Endothelial cell of umbilical vein (primary cell): ENCODE measurements around the gene GLRX. TPM values are rescaled to one million over a fixed set of nuclear protein-coding genes. Genes with fewer than 3 reads are reported as not detected.

Source experiments
- BruUV-seq: library from RNA; stranded (reverse); fragments of 400-500 nt; replicated peaks from 2 replicates; lab custom pipeline; 2021; lab: Mats Ljungman, UMichigan
- CTCF ChIA-PET: fragments of 300-600, 350-600 bp; sonication (Branson Sonifier 250); formaldehyde crosslinking; loops from one replicate; lab custom pipeline; 2021; ENCODE audit warnings: antibody characterized with exemption, inconsistent platforms; lab: Charles Lee
- POLR2A ChIA-PET: fragments of 300-600, 350-600 bp; sonication (Branson Sonifier 250); formaldehyde crosslinking; loops from one replicate; lab custom pipeline; 2021; ENCODE audit warnings: antibody characterized with exemption, inconsistent platforms; lab: Charles Lee
- DNase-seq: peaks from one replicate; pipeline ENCODE4 v3.0.0-alpha.2; 2011; ENCODE audit warnings: low read depth, low spot score
- FAIRE-seq: peaks from 2 replicates; lab custom pipeline; 2011; peaks lifted over from hg19 to GRCh38; lab: Jason Lieb, UNC
- H2AFZ ChIP-seq: 2 replicates; pipeline ENCODE4 v1.6.0; 2012; ENCODE audit warnings: low read depth, low read length, control low read depth, inconsistent platforms
- H3K27ac ChIP-seq: 2 replicates; pipeline ENCODE4 v1.5.1; 2011; ENCODE audit warnings: low read depth, mild to moderate bottlenecking, control low read depth, low read length, moderate library complexity; ENCODE audit not compliant: insufficient read depth
- H3K27me3 ChIP-seq, 2 experiments: 2 replicates each; pipeline versions ENCODE4 v1.6.0 to v1.6.1; 2011; ENCODE audit warnings: low read length in 2 of 2, mixed read lengths in 1 of 2; ENCODE audit not compliant: control insufficient read depth in 2 of 2, insufficient read depth in 2 of 2
- H3K36me3 ChIP-seq, 2 experiments: 2 replicates in 1 of 2; 3 replicates in 1 of 2; pipeline ENCODE4 v1.5.1; 2011; ENCODE audit warnings: low read length in 2 of 2, mild to moderate bottlenecking in 1 of 2, moderate library complexity in 1 of 2; ENCODE audit not compliant: control insufficient read depth in 2 of 2, insufficient read depth in 2 of 2; ENCODE audit errors: extremely low read depth in 1 of 2
- H3K4me1 ChIP-seq: 3 replicates; pipeline ENCODE4 v1.5.1; 2011; ENCODE audit warnings: mild to moderate bottlenecking, low read length; ENCODE audit not compliant: control insufficient read depth, insufficient read depth; ENCODE audit errors: extremely low read depth
- H3K4me2 ChIP-seq: 2 replicates; pipeline ENCODE4 v1.6.1; 2011; ENCODE audit warnings: low read length, control low read depth, mixed read lengths; ENCODE audit not compliant: insufficient read depth
- H3K4me3 ChIP-seq, 3 experiments: fragments of 200-600 bp in 1 of 3; sonication (generic), shearing (Covaris generic) in 1 of 3; replicated peaks in 1 of 3; 2 replicates each; pipeline ENCODE4 v1.5.1; 2011 to 2016; ENCODE audit warnings: control low read depth in 3 of 3, low read length in 3 of 3, mild to moderate bottlenecking in 2 of 3, inconsistent platforms in 1 of 3, low read depth in 1 of 3, moderate library complexity in 1 of 3; ENCODE audit not compliant: insufficient read depth in 1 of 3
- H3K79me2 ChIP-seq: 2 replicates; pipeline ENCODE4 v1.6.0; 2012; ENCODE audit warnings: low read length, inconsistent platforms; ENCODE audit not compliant: control insufficient read depth, insufficient read depth
- H3K9ac ChIP-seq: replicated peaks from 2 replicates; pipeline ENCODE3; 2011; ENCODE audit warnings: low read length, control low read depth; ENCODE audit not compliant: insufficient read depth; ENCODE audit errors: extremely low read depth
- H3K9me1 ChIP-seq: replicated peaks from 3 replicates; pipeline ENCODE4 v1.6.0; 2011; ENCODE audit warnings: mild to moderate bottlenecking, low read length; ENCODE audit not compliant: control insufficient read depth, insufficient read depth; ENCODE audit errors: extremely low read depth
- H3K9me3 ChIP-seq: replicated peaks from 2 replicates; pipeline ENCODE4 v1.5.1; 2012; ENCODE audit warnings: low read length, inconsistent platforms; ENCODE audit not compliant: control insufficient read depth, insufficient read depth
- H4K20me1 ChIP-seq: replicated peaks from 2 replicates; pipeline ENCODE3; 2011; ENCODE audit warnings: mild to moderate bottlenecking, low read length; ENCODE audit not compliant: control insufficient read depth, insufficient read depth; ENCODE audit errors: extremely low read depth
- EZH2 ChIP-seq: IDR thresholded peaks from 2 replicates; pipeline ENCODE4 v1.6.1; 2012; ENCODE audit warnings: borderline replicate concordance, low read depth, mild to moderate bottlenecking, moderate library complexity, low read length, inconsistent platforms; ENCODE audit not compliant: severe bottlenecking
- FOS ChIP-seq: IDR thresholded peaks from 2 replicates; pipeline ENCODE4 v1.6.1; 2011; ENCODE audit warnings: mild to moderate bottlenecking, low read length, moderate library complexity, borderline replicate concordance; ENCODE audit not compliant: insufficient read depth
- GATA2 ChIP-seq: IDR thresholded peaks from 2 replicates; pipeline ENCODE4 v1.7.0; 2011; ENCODE audit warnings: low read depth, mild to moderate bottlenecking, moderate library complexity, mixed read lengths, low read length; ENCODE audit not compliant: insufficient read length, insufficient read depth
- JUN ChIP-seq: IDR thresholded peaks from 2 replicates; pipeline ENCODE4 v1.6.1; 2011; ENCODE audit warnings: borderline replicate concordance, low read depth; ENCODE audit not compliant: insufficient read length, insufficient read depth
- MYC ChIP-seq: IDR thresholded peaks from one replicate; pipeline ENCODE4 v1.6.1; 2011; ENCODE audit warnings: mild to moderate bottlenecking, low read depth, low read length
- POLR2AphosphoS5 ChIP-seq: IDR thresholded peaks from 2 replicates; pipeline ENCODE4 v1.6.1; 2012; ENCODE audit warnings: low read depth, mild to moderate bottlenecking, control low read depth, low read length, moderate library complexity; ENCODE audit not compliant: insufficient read depth
- dilution Hi-C: fragments of 300-500 bp; cut with MboI; formaldehyde crosslinking; loops from one replicate; pipeline ENCODE4 v1.15.0; 2019; ENCODE audit warnings: low sequenced_read_pairs; ENCODE audit not compliant: extremely low pct_ligation_motif_present
- intact Hi-C: fragments of 100-400 bp; cut with micrococcal nuclease; formaldehyde crosslinking; loops from one replicate; pipeline ENCODE4 v1.10.0; 2022
- polyA plus RNA-seq, 4 experiments: library from polyadenylated mRNA; depleted of rRNA in 3 of 4; stranded (reverse) in 3 of 4; unstranded in 1 of 4; fragments of >200 nt; gene quantifications; 2 replicates each; pipeline versions ENCODE4 v1.2.1 to v1.2.3, GENCODE V29; 2011 to 2012; ENCODE audit warnings: missing spikeins in 1 of 4
- total RNA-seq: library from RNA; stranded (reverse); gene quantifications from 2 replicates; pipeline ENCODE4 v1.2.3, GENCODE V29; 2021
- TF ChIP-seq, protein P1 (sequence below), 2 donors: IDR thresholded peaks; 1 replicate in 1 of 2; 2 replicates in 1 of 2; pipeline ENCODE4 v1.5.1; 2011; ENCODE audit warnings: low read length in 2 of 2, mild to moderate bottlenecking in 2 of 2, moderate library complexity in 2 of 2, control low read depth in 1 of 2, inconsistent platforms in 1 of 2, low read depth in 1 of 2; ENCODE audit not compliant: insufficient read depth in 1 of 2; ENCODE audit errors: extremely low read depth in 1 of 2
- TF ChIP-seq, protein P2 (sequence below): IDR thresholded peaks from 2 replicates; pipeline ENCODE4 v1.6.1; 2011; ENCODE audit not compliant: insufficient read depth, insufficient read length

GLRX gene
- total and polyA plus RNA-seq, 2 donors (not counting 3 experiments of a cell fraction or from before 2014, with no cell fraction given) = 14.2 to 40.3 TPM

DNA sequence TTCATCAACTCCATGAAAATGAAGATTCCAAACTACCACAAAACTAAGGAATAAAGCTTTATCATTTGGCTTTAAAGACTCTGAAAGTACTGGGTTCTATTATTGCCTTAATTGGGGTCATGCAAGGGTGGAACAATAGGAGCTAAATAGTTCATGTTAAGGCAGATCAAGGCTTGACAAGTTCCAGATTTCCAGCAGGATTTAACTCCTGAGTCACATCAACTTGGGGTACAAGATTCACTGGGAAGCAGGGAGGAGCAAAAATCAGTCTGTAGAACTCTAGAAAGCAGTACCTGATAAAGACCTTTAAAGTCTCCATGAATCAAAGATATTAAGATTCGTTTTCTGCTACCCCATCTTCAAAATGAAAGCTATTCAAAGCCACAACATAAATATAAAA, 41.9 kb upstream of the GLRX start:
- H3K4me2 ChIP-seq = no peak overlapping the region
- dilution Hi-C loops = no loop called here
- H3K9ac ChIP-seq = no peak overlapping the region
- no TSS peak for BruUV-seq
- ChIA-PET POLR2A (no interaction called here), CTCF (interaction anchor here (1.3 to 1.4 kb wide), 2 partner anchors 15 to 481 kb away, joined by 3 to 5 read pairs; no protein-coding TSS in a partner anchor)
- no peak for DNase-seq
- H3K4me3 ChIP-seq = no peak overlapping the region
- FAIRE-seq = no peak
- no peaks in the 10 kb centered on the region for H3K36me3 ChIP-seq
- no peak overlapping the region for H2AFZ ChIP-seq
- TF ChIP-seq MYC (no peak), GATA2 (no peak), JUN (no peak), FOS (no peak), EZH2 (no peak), POLR2AphosphoS5 (no peak)
- TF ChIP-seq, protein P1, sequence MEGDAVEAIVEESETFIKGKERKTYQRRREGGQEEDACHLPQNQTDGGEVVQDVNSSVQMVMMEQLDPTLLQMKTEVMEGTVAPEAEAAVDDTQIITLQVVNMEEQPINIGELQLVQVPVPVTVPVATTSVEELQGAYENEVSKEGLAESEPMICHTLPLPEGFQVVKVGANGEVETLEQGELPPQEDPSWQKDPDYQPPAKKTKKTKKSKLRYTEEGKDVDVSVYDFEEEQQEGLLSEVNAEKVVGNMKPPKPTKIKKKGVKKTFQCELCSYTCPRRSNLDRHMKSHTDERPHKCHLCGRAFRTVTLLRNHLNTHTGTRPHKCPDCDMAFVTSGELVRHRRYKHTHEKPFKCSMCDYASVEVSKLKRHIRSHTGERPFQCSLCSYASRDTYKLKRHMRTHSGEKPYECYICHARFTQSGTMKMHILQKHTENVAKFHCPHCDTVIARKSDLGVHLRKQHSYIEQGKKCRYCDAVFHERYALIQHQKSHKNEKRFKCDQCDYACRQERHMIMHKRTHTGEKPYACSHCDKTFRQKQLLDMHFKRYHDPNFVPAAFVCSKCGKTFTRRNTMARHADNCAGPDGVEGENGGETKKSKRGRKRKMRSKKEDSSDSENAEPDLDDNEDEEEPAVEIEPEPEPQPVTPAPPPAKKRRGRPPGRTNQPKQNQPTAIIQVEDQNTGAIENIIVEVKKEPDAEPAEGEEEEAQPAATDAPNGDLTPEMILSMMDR (IDR thresholded peaks at IDR 0.05; ENCODE audit: extremely low read depth in 1 of 2, insufficient read depth in 1 of 2, low read depth in 1 of 2, low read length in 2 of 2) = no peak
- TF ChIP-seq, protein P2, sequence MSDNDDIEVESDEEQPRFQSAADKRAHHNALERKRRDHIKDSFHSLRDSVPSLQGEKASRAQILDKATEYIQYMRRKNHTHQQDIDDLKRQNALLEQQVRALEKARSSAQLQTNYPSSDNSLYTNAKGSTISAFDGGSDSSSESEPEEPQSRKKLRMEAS = no peak
- H4K20me1 ChIP-seq = no peaks in the 10 kb centered on the region
- peaks cover 40% of the 10 kb centered on the region for H3K4me1 ChIP-seq
- no peaks in the 10 kb centered on the region for H3K27me3 ChIP-seq
- no peaks in the 10 kb centered on the region for H3K79me2 ChIP-seq
- H3K9me3 ChIP-seq = no peaks in the 10 kb centered on the region
- no peak overlapping the region for H3K27ac ChIP-seq
- intact Hi-C loops = loop anchor here (5.0 kb wide), 1 partner anchor 718 kb away; no protein-coding TSS in a partner anchor
- no peaks in the 10 kb centered on the region for H3K9me1 ChIP-seq
